Lung (tissue), 12 donors: Measurements from ENCODE around the gene JAM2. TPM values are rescaled to one million over a fixed set of nuclear protein-coding genes. Genes with fewer than 3 reads are reported as not detected.
A peak's percentile ranks its signal among the peaks of the same experiment; 100 is the strongest.

Experiments
- ATAC-seq: fragments of 200-7000 bp; cut with Tn5 transposase; one replicate; pipeline ENCODE4 v1.9.1; 2020; ENCODE audit warnings: moderate number of reproducible peaks; ENCODE audit not compliant: insufficient read depth, low FRiP score
- DNase-seq, 3 donors: peaks; one replicate each; pipeline ENCODE4 v3.0.0-alpha.2; 2013 to 2017
- H3K27ac ChIP-seq, 2 donors: one replicate each; pipeline ENCODE4 v1.5.1; 2013; ENCODE audit warnings: mild to moderate bottlenecking in 2 of 2, moderate library complexity in 2 of 2, control low read depth in 1 of 2, inconsistent platforms in 1 of 2, low read depth in 1 of 2, low read length in 1 of 2
- H3K27me3 ChIP-seq, 3 donors: one replicate each; pipeline ENCODE4 v1.5.1; 2013; ENCODE audit warnings: low read length in 2 of 3; ENCODE audit not compliant: control insufficient read depth in 3 of 3, insufficient read depth in 3 of 3
- H3K36me3 ChIP-seq, 4 donors: one replicate each; pipeline ENCODE4 v1.5.1; 2013; ENCODE audit warnings: low read length in 4 of 4, mild to moderate bottlenecking in 1 of 4, moderate library complexity in 1 of 4; ENCODE audit not compliant: control insufficient read depth in 4 of 4, insufficient read depth in 4 of 4
- H3K4me1 ChIP-seq, 5 donors: one replicate each; pipeline ENCODE4 v1.5.1; 2013; ENCODE audit warnings: low read length in 5 of 5, mild to moderate bottlenecking in 2 of 5, moderate library complexity in 1 of 5; ENCODE audit not compliant: control insufficient read depth in 5 of 5, insufficient read depth in 5 of 5
- H3K4me3 ChIP-seq: one replicate; pipeline ENCODE4 v1.5.1; 2013; ENCODE audit warnings: mild to moderate bottlenecking, control low read depth, moderate library complexity
- H3K9ac ChIP-seq, 2 donors: one replicate each; pipeline ENCODE4 v1.5.1; 2013; ENCODE audit warnings: low read length in 2 of 2, control low read depth in 1 of 2; ENCODE audit not compliant: insufficient read depth in 1 of 2
- H3K9me3 ChIP-seq, 4 donors: one replicate each; pipeline ENCODE4 v1.5.1; 2013; ENCODE audit warnings: low read length in 3 of 4, mild to moderate bottlenecking in 1 of 4, moderate library complexity in 1 of 4; ENCODE audit not compliant: control insufficient read depth in 4 of 4, insufficient read depth in 3 of 4
- WGBS, 2 donors: extraction: QIAGEN DNeasy Blood & Tissue Kit; methylation state at CpG; one replicate each; pipeline ENCODE4 v1.1.7; 2013; 5-methylcytosine and 5-hydroxymethylcytosine counted together
- polyA plus RNA-seq, 2 donors: library from polyadenylated mRNA; stranded (reverse); fragments of 200-250 nt; gene quantifications; one replicate each; pipeline ENCODE4 v1.2.1, GENCODE V29; 2013
- total RNA-seq, 2 donors: library from RNA; depleted of rRNA in 1 of 2; stranded (reverse); fragments of >200 nt in 1 of 2; gene quantifications; one replicate each; pipeline ENCODE4 v1.2.1, GENCODE V29; 2014 to 2021
- TF ChIP-seq, protein P1 (sequence below): IDR thresholded peaks from 2 replicates; pipeline ENCODE4 v1.5.1; 2012; ENCODE audit warnings: mild to moderate bottlenecking; ENCODE audit errors: control extremely low read depth, extremely low read depth
- donor health status: control.
- donor health status: control.
- donor health status: Bipolar disorder and iron deficiency.
- donor health status: healthy.
- donor health status: DM: yes; HTN: yes; CAD: no.

JAM2 gene
- total and polyA plus RNA-seq, 4 donors, result 11.1 to 57.1 (median 14.4) TPM

- Histone ChIP-seq H3K36me3 (peaks cover 8 to 28% (median 18%) of the 10 kb centered on the region in 4 donors), H3K27ac (peak overlapping the region in 1 of 2 donors; percentile 77), H3K4me3 (no peak overlapping the region), H3K9me3 (no peaks in the 10 kb centered on the region), H3K27me3 (no peaks in the 10 kb centered on the region), H3K9ac (no peak overlapping the region), H3K4me1 (peaks cover 0 to 32% (median 6%) of the 10 kb centered on the region in 5 donors)
- TF ChIP-seq, protein P1, sequence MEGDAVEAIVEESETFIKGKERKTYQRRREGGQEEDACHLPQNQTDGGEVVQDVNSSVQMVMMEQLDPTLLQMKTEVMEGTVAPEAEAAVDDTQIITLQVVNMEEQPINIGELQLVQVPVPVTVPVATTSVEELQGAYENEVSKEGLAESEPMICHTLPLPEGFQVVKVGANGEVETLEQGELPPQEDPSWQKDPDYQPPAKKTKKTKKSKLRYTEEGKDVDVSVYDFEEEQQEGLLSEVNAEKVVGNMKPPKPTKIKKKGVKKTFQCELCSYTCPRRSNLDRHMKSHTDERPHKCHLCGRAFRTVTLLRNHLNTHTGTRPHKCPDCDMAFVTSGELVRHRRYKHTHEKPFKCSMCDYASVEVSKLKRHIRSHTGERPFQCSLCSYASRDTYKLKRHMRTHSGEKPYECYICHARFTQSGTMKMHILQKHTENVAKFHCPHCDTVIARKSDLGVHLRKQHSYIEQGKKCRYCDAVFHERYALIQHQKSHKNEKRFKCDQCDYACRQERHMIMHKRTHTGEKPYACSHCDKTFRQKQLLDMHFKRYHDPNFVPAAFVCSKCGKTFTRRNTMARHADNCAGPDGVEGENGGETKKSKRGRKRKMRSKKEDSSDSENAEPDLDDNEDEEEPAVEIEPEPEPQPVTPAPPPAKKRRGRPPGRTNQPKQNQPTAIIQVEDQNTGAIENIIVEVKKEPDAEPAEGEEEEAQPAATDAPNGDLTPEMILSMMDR, result no peak
- DNase-seq (no peak), ATAC-seq (no peak)
- 88 to 92% methylated on average over 6 of the region's 6 CpGs for WGBS, 2 donors
Observed at GRCh38 chr21:25732091-25732760, 93.2 kb downstream of the JAM2 start.

DNA sequence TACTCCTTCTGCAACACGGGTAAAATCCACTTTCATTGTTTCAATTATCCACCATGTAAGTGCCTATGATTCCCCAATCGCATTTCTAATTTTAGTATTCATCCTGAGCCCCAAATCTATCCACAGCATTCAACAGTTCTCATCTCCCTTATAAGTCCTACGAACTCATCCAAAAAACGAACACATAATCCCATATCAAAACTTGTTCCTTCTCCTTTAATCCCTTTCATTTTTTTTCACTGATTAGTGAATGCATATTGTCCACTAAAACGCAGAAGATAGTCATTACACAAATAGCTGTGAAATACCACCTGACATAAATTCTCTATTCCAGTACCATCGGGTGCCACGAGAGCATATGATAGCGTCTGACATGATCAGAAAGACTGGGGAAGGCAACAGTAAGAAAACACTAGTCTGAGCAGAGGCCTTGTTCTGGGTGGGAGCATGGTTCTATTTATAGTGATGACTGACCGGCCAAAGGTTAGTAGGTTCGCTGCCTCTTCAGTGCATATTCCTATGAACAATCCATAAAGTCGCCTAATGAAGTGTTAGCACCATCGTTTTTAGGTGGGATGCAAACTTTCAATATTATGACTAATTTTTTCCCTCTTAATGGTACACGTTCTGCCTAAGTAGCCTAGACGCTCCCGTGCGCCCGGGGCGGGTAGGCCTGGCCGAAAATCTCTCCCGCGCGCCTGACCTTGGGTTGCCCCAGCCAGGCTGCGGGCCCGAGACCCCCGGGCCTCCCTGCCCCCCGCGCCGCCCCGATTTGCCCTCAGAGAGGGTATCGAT, 95.0 kb downstream of the JAM2 start:
- Histone ChIP-seq H3K4me1 (peaks cover 0 to 24% (median 6%) of the 10 kb centered on the region in 5 donors), H3K9me3 (no peaks in the 10 kb centered on the region), H3K9ac (peak overlapping the region; percentile 88 to 92), H3K4me3 (peak overlapping the region; percentile 88), H3K36me3 (peaks cover 0 to 10% (median 3%) of the 10 kb centered on the region in 4 donors), H3K27me3 (no peaks in the 10 kb centered on the region), H3K27ac (peak overlapping the region; percentile 95 to 100)
- ATAC-seq (no peak), DNase-seq (peak in 2 of 3 donors; percentile 34 to 38)
- WGBS, 2 donors, result 4 to 7% methylated on average over 30 of the region's 30 CpGs
- TF ChIP-seq, protein P1, result no peak

GRCh38 chr21:25734654-25734903, 95.5 kb downstream of the JAM2 start:
- H3K9ac ChIP-seq, result peak overlapping the region; percentile 88 to 92

More at GRCh38 chr21:25734654-25734903, 95.5 kb downstream of the JAM2 start:
- Histone ChIP-seq H3K36me3 (peaks cover 0 to 5% (median 2%) of the 10 kb centered on the region in 4 donors), H3K27me3 (no peaks in the 10 kb centered on the region), H3K9me3 (no peaks in the 10 kb centered on the region), H3K27ac (peak overlapping the region; percentile 95 to 100), H3K4me3 (peak overlapping the region; percentile 88), H3K4me1 (peaks cover 0 to 24% (median 6%) of the 10 kb centered on the region in 5 donors)
- DNase-seq, result no peak
- 0 to 1% methylated on average over 10 of the region's 10 CpGs for WGBS, 2 donors
- TF ChIP-seq, protein P1, result no peak
- no peak for ATAC-seq
